HG02642 (cell line): Measurements from ENCODE around the gene WFDC1.

ENCODE experiments used
- ATAC-seq: cut with Tn5 transposase; IDR thresholded peaks from one replicate; pipeline ENCODE4 v1.9.1; 2021; ENCODE audit warnings: mild to moderate bottlenecking; ENCODE audit not compliant: unreplicated experiment, poor library complexity

The WFDC1 gene

GRCh38 chr16:84294531-84295142 lies at the start of gene WFDC1:
Gene WFDC1, plus strand, starts transcription at chr16:84294878. Its CDS starts 94 bp downstream, at chr16:84294972.
- no peak for ATAC-seq

GRCh38 chr16:84245956-84246678 lies 48.6 kb upstream of the WFDC1 start:
- ATAC-seq = no peak

- no peak for ATAC-seq
These were observed 48.0 kb upstream of the WFDC1 start for GRCh38 chr16:84246679-84247077.

GRCh38 chr16:84247331-84247730 lies 47.3 kb upstream of the WFDC1 start:
- ATAC-seq = no peak

GRCh38 chr16:84247844-84248243 lies 46.8 kb upstream of the WFDC1 start:
- no peak for ATAC-seq

GRCh38 chr16:84252184-84252583 lies 42.5 kb upstream of the WFDC1 start:
- no peak for ATAC-seq

- ATAC-seq = no peak
These were observed 41.5 kb upstream of the WFDC1 start for GRCh38 chr16:84253173-84253572.

- ATAC-seq = no peak
These were observed 40.6 kb upstream of the WFDC1 start for GRCh38 chr16:84254062-84254461.

GRCh38 chr16:84255050-84255810 lies 39.4 kb upstream of the WFDC1 start:
- no peak for ATAC-seq

- no peak for ATAC-seq
These were observed 36.4 kb upstream of the WFDC1 start for GRCh38 chr16:84258266-84258665.

- ATAC-seq = no peak
These were observed 35.0 kb upstream of the WFDC1 start for GRCh38 chr16:84259691-84260090.

- no peak for ATAC-seq
These were observed 33.7 kb upstream of the WFDC1 start for GRCh38 chr16:84260766-84261554.

- no peak for ATAC-seq
These were observed 32.6 kb upstream of the WFDC1 start for GRCh38 chr16:84262031-84262430.

- no peak for ATAC-seq
These were observed 31.7 kb upstream of the WFDC1 start for GRCh38 chr16:84262939-84263338.

- no peak for ATAC-seq
These were observed 28.2 kb upstream of the WFDC1 start for GRCh38 chr16:84266451-84266850.

- no peak for ATAC-seq
These were observed 27.3 kb upstream of the WFDC1 start for GRCh38 chr16:84267380-84267779.

- ATAC-seq = no peak
These were observed 26.2 kb upstream of the WFDC1 start for GRCh38 chr16:84268291-84269040.

GRCh38 chr16:84270071-84270470 lies 24.6 kb upstream of the WFDC1 start:
- no peak for ATAC-seq

GRCh38 chr16:84270531-84270930 lies 24.1 kb upstream of the WFDC1 start:
- ATAC-seq = no peak

GRCh38 chr16:84271037-84271436 lies 23.6 kb upstream of the WFDC1 start:
- ATAC-seq = no peak
